HT-29 (cell line): ENCODE results near the gene TRMT1. TPM values are rescaled to one million over a fixed set of nuclear protein-coding genes. Genes with fewer than 3 reads are reported as not detected.
A peak's percentile ranks its signal among the peaks of the same experiment; 100 is the strongest.

Source experiments
- DNase-seq: peaks from one replicate; pipeline ENCODE4 v3.0.0-alpha.2; 2015; ENCODE audit warnings: low spot score
- total RNA-seq: library from RNA; depleted of rRNA; stranded (reverse); fragments of >200 nt; shearing (Covaris generic); gene quantifications from 2 replicates; pipeline ENCODE4 v1.2.3, GENCODE V29; 2014; rRNA removed

The TRMT1 gene
- total RNA-seq, 1 experiment from 2014 or later, result 52.8 TPM

DNA sequence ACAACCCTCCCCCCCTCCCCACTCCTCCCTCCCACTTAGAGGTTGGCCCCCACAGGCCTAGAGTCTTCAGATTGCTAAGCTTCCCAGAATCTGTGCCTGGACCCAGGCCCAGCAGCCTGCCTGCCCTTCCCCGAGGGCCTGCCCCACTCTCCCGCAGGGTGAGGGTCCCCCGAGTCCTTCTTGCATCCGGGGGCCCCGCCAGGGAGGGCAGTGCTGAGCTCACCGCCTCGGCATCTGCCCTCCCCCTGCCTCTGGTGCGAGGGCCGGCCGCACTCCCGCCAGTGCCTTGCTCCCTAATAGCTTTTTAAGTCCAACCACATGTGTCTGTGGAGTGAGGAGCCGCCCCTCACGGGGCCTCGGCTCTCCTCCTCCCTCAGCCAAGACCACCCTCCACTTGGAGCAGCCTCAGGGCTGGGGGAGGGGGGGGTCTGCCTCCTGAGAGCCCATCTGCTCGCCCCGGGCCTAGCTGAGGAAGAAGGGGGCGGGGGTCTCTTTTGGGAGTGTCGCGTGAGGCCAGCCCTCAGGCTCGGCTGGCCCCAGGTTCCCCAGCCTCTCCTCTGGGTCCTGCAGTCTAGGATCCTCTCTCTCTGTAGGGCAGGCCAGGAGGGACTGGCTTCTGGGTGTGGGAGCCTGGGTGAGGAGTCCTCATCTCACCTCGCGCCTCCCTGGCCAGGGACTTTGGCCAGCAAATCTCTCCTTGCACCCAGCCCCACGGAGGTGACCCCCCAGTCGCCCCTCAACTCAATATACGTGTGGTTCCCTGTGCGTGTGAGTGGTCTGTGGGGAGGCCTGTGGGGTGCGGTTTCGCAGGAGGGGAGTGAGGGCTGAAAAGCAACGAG lies 61.1 kb downstream of the TRMT1 start:
- DNase-seq, result peak; percentile 48

Other genes starting within 250 kb of the TRMT1 start
- gene DNASE2, start 235.3 kb downstream of the TRMT1 start, total RNA-seq, result 20.9 and 27.6 TPM in 2 replicates
- not detected in 2 replicates for gene KLF1, start 229.5 kb downstream of the TRMT1 start, total RNA-seq
- gene GCDH, start 225.6 kb downstream of the TRMT1 start, total RNA-seq, result 24.6 and 27.2 TPM in 2 replicates
- gene SYCE2, start 197.4 kb downstream of the TRMT1 start, total RNA-seq, result not detected in 2 replicates
- 84.6 and 96.2 TPM in 2 replicates for gene FARSA, start 183.0 kb downstream of the TRMT1 start, total RNA-seq
- gene CALR, start 178.1 kb downstream of the TRMT1 start, total RNA-seq, result 803 and 831 TPM in 2 replicates
- gene RAD23A, start 170.9 kb downstream of the TRMT1 start, total RNA-seq, result 217 TPM in 2 replicates
- gene GADD45GIP1, start 159.5 kb downstream of the TRMT1 start, total RNA-seq, result 75.2 and 80.9 TPM in 2 replicates
- gene DAND5, start 147.2 kb downstream of the TRMT1 start, total RNA-seq, result 0.31 TPM in 1 of 2 replicates, not detected in the other
- 22.4 and 32.3 TPM in 2 replicates for gene NFIX, start 121.3 kb downstream of the TRMT1 start, total RNA-seq
- gene LYL1, start 13.9 kb downstream of the TRMT1 start, total RNA-seq, result 1.8 and 2.5 TPM in 2 replicates
- 130 and 133 TPM in 2 replicates for gene NACC1, start 1.5 kb upstream of the TRMT1 start, total RNA-seq
- 86.0 and 102 TPM in 2 replicates for gene STX10, start 33.6 kb upstream of the TRMT1 start, total RNA-seq
- gene IER2, start 33.7 kb upstream of the TRMT1 start, total RNA-seq, result 144 and 159 TPM in 2 replicates